ENCODE data around the gene ZRSR2.
"Not testable (repeated sequence)": the region's sequence is repeated elsewhere in the genome, so short reads cannot be mapped to it uniquely, and the experiment has no call there.

ZRSR2 gene

GRCh38 chrX:15789979-15790768 is at the start of gene ZRSR2:
Gene ZRSR2 (plus strand): TSS chrX:15790484. CDS start chrX:15790496, 12 bp downstream.
- peak; percentile 97 for DNase-seq (ENCODE audit: low spot score)

GRCh38 chrX:15744181-15744867 is 46.0 kb upstream of the ZRSR2 start:
- no peak for DNase-seq (ENCODE audit: low spot score)

GRCh38 chrX:15745179-15745578 is 45.1 kb upstream of the ZRSR2 start:
- DNase-seq (ENCODE audit: low spot score), result no peak

GRCh38 chrX:15746651-15747050 is 43.6 kb upstream of the ZRSR2 start:
- not testable (repeated sequence) for DNase-seq (ENCODE audit: low spot score)

- DNase-seq (ENCODE audit: low spot score), result no peak
Measured at GRCh38 chrX:15747626-15748173, 42.6 kb upstream of the ZRSR2 start.

- DNase-seq (ENCODE audit: low spot score), result no peak
Measured at GRCh38 chrX:15748841-15749240, 41.4 kb upstream of the ZRSR2 start.

- no peak for DNase-seq (ENCODE audit: low spot score)
Measured at GRCh38 chrX:15749642-15750610, 40.4 kb upstream of the ZRSR2 start.

- DNase-seq (ENCODE audit: low spot score), result peak; percentile 31
Measured at GRCh38 chrX:15750611-15751154, 39.6 kb upstream of the ZRSR2 start.

GRCh38 chrX:15751155-15751819 is 39.0 kb upstream of the ZRSR2 start:
- peak; percentile 62 for DNase-seq (ENCODE audit: low spot score)

- no peak for DNase-seq (ENCODE audit: low spot score)
Measured at GRCh38 chrX:15755091-15755490, 35.2 kb upstream of the ZRSR2 start.

- DNase-seq (ENCODE audit: low spot score), result no peak
Measured at GRCh38 chrX:15758140-15758539, 32.1 kb upstream of the ZRSR2 start.

GRCh38 chrX:15759886-15760285 is 30.4 kb upstream of the ZRSR2 start:
- not testable (repeated sequence) for DNase-seq (ENCODE audit: low spot score)

- DNase-seq (ENCODE audit: low spot score), result peak; percentile 63
Measured at GRCh38 chrX:15761564-15762191, 28.6 kb upstream of the ZRSR2 start.

- peak; percentile 7 for DNase-seq (ENCODE audit: low spot score)
Measured at GRCh38 chrX:15769300-15769954, 20.9 kb upstream of the ZRSR2 start.

GRCh38 chrX:15781961-15782699 is 8.2 kb upstream of the ZRSR2 start:
- DNase-seq (ENCODE audit: low spot score), result no peak

- DNase-seq (ENCODE audit: low spot score), result no peak
Measured at GRCh38 chrX:15785176-15785750, 5.0 kb upstream of the ZRSR2 start.

GRCh38 chrX:15786915-15787314 is 3.4 kb upstream of the ZRSR2 start:
- no peak for DNase-seq (ENCODE audit: low spot score)

GRCh38 chrX:15790769-15791290 is 546 bp downstream of the ZRSR2 start:
- DNase-seq (ENCODE audit: low spot score), result peak; percentile 10

- no peak for DNase-seq (ENCODE audit: low spot score)
Measured at GRCh38 chrX:15797707-15798106, 7.4 kb downstream of the ZRSR2 start.
